Ishikawa (cell line): ENCODE results near the gene UVSSA.

Source experiments
- CEBPB ChIP-seq: IDR thresholded peaks from 2 replicates; pipeline ENCODE4 v1.6.1; 2012
- CREB1 ChIP-seq: IDR thresholded peaks from 2 replicates; pipeline ENCODE4 v1.6.1; 2012; ENCODE audit warnings: low read depth
- EGR1 ChIP-seq: IDR thresholded peaks from 2 replicates; pipeline ENCODE4 v1.6.1; 2012
- EP300 ChIP-seq: IDR thresholded peaks from 2 replicates; pipeline ENCODE4 v1.6.1; 2012; ENCODE audit warnings: borderline replicate concordance
- FOXM1 ChIP-seq: IDR thresholded peaks from 2 replicates; pipeline ENCODE4 v1.6.1; 2012; ENCODE audit warnings: low read depth, borderline replicate concordance
- NFIC ChIP-seq: IDR thresholded peaks from 2 replicates; pipeline ENCODE4 v1.6.1; 2012
- RAD21 ChIP-seq: IDR thresholded peaks from 2 replicates; pipeline ENCODE4 v1.6.1; 2012; ENCODE audit warnings: low read depth
- TAF1 ChIP-seq: IDR thresholded peaks from 2 replicates; pipeline ENCODE4 v1.6.1; 2012; ENCODE audit warnings: low read depth, mild to moderate bottlenecking
- TCF12 ChIP-seq: IDR thresholded peaks from 2 replicates; pipeline ENCODE4 v1.6.1; 2012; ENCODE audit warnings: low read depth
- TEAD4 ChIP-seq: IDR thresholded peaks from 2 replicates; pipeline ENCODE4 v1.6.1; 2012
- USF1 ChIP-seq: IDR thresholded peaks from 2 replicates; pipeline ENCODE4 v1.6.1; 2012
- YY1 ChIP-seq: IDR thresholded peaks from 2 replicates; pipeline ENCODE4 v1.6.1; 2012; ENCODE audit warnings: low read depth
- ZBTB7A ChIP-seq: IDR thresholded peaks from 2 replicates; pipeline ENCODE4 v1.6.1; 2012; ENCODE audit warnings: low read depth
- TF ChIP-seq, protein P1 (sequence below): IDR thresholded peaks from 2 replicates; pipeline ENCODE4 v1.6.1; 2012; ENCODE audit warnings: low read depth, mild to moderate bottlenecking
- TF ChIP-seq, protein P2 (sequence below): IDR thresholded peaks from 2 replicates; pipeline ENCODE4 v1.6.1; 2012

UVSSA gene

GRCh38 chr4:1357356-1358248 is 10.6 kb downstream of the UVSSA start:
- TF ChIP-seq CEBPB (no peak), ZBTB7A (no peak), RAD21 (no peak), TEAD4 (no peak), NFIC (no peak), TCF12 (no peak), YY1 (no peak), CREB1 (no peak), USF1 (no peak), EGR1 (no peak), TAF1 (no peak)
- TF ChIP-seq, protein P1, sequence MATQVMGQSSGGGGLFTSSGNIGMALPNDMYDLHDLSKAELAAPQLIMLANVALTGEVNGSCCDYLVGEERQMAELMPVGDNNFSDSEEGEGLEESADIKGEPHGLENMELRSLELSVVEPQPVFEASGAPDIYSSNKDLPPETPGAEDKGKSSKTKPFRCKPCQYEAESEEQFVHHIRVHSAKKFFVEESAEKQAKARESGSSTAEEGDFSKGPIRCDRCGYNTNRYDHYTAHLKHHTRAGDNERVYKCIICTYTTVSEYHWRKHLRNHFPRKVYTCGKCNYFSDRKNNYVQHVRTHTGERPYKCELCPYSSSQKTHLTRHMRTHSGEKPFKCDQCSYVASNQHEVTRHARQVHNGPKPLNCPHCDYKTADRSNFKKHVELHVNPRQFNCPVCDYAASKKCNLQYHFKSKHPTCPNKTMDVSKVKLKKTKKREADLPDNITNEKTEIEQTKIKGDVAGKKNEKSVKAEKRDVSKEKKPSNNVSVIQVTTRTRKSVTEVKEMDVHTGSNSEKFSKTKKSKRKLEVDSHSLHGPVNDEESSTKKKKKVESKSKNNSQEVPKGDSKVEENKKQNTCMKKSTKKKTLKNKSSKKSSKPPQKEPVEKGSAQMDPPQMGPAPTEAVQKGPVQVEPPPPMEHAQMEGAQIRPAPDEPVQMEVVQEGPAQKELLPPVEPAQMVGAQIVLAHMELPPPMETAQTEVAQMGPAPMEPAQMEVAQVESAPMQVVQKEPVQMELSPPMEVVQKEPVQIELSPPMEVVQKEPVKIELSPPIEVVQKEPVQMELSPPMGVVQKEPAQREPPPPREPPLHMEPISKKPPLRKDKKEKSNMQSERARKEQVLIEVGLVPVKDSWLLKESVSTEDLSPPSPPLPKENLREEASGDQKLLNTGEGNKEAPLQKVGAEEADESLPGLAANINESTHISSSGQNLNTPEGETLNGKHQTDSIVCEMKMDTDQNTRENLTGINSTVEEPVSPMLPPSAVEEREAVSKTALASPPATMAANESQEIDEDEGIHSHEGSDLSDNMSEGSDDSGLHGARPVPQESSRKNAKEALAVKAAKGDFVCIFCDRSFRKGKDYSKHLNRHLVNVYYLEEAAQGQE, result no peak
- TF ChIP-seq, protein P2, sequence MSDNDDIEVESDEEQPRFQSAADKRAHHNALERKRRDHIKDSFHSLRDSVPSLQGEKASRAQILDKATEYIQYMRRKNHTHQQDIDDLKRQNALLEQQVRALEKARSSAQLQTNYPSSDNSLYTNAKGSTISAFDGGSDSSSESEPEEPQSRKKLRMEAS, result no peak

GRCh38 chr4:1358421-1359143 is 11.6 kb downstream of the UVSSA start:
- TF ChIP-seq CREB1 (no peak), ZBTB7A (no peak), EP300 (no peak), NFIC (no peak), CEBPB (no peak), YY1 (no peak)
- TF ChIP-seq, protein P2, result no peak

DNA sequence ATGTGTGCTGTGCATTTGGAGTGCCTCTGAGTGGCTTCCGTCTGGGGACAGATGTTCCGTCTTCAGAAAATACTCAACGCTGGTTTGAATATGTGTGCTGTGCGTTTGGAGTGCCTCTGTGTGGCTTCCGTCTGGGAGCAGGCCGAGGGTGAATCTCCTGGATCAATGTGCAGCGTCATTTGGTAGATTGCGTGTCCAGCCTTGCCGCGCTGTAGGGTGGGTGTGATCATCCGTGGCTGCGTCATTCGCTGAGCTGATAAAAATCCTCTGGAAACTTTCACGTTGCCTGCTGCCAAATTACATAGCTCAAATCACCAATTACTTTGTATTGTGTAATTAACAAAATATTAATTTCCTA is 12.1 kb downstream of the UVSSA start:
- TF ChIP-seq EP300 (no peak), RAD21 (no peak), EGR1 (no peak), YY1 (no peak), ZBTB7A (no peak), USF1 (no peak), TAF1 (no peak), TEAD4 (no peak), CEBPB (no peak), CREB1 (no peak), NFIC (no peak), TCF12 (no peak), FOXM1 (no peak)
- TF ChIP-seq, protein P1, result no peak
- TF ChIP-seq, protein P2, result no peak

- TF ChIP-seq EGR1 (no peak), RAD21 (no peak), YY1 (no peak), CEBPB (no peak), ZBTB7A (no peak), TAF1 (no peak), CREB1 (no peak)
- TF ChIP-seq, protein P2, result no peak
Measured at GRCh38 chr4:1359976-1360375, 13.0 kb downstream of the UVSSA start.

GRCh38 chr4:1360423-1361283 is 13.6 kb downstream of the UVSSA start:
- TF ChIP-seq TAF1, result no peak
- no peak for TF ChIP-seq YY1
